Esophagus squamous epithelium (tissue), 5 donors: Measurements from ENCODE around the gene MACC1. TPM values are rescaled to one million over a fixed set of nuclear protein-coding genes. Genes with fewer than 3 reads are reported as not detected.

Experiments used
- DNase-seq: peaks from one replicate; lab custom pipeline; 2025; lab: John Stamatoyannopoulos, UW
- H3K27ac ChIP-seq, 4 donors: fragments of 200-600 bp; sonication (generic); one replicate each; pipeline ENCODE4 v1.5.1; 2016 to 2019; ENCODE audit warnings: mild to moderate bottlenecking in 1 of 4
- H3K27me3 ChIP-seq, 4 donors: fragments of 200-600 bp; sonication (generic); 1 replicate in 3 of 4; 2 replicates in 1 of 4; pipeline versions ENCODE4 v1.5.1 to v1.6.0; 2017 to 2021; ENCODE audit warnings: antibody characterized with exemption in 1 of 4
- H3K36me3 ChIP-seq, 3 donors: fragments of 200-600 bp; sonication (generic); one replicate each; pipeline ENCODE4 v1.5.1; 2016 to 2019
- H3K4me1 ChIP-seq, 3 donors: fragments of 200-600 bp; sonication (generic); one replicate each; pipeline ENCODE4 v1.5.1; 2017 to 2019
- H3K4me3 ChIP-seq, 4 donors: fragments of 200-600 bp; sonication (generic); 1 replicate in 3 of 4; 2 replicates in 1 of 4; pipeline ENCODE4 v1.5.1; 2016 to 2019; ENCODE audit warnings: mild to moderate bottlenecking in 2 of 4, moderate library complexity in 1 of 4
- H3K9me3 ChIP-seq, 3 donors: fragments of 200-600 bp; sonication (generic); one replicate each; pipeline ENCODE4 v1.5.1; 2016 to 2019
- CTCF ChIP-seq, 6 experiments: fragments of 450-650 bp in 4 of 6; fragments of 200-600 bp in 2 of 6; sonication (generic) in 2 of 6; IDR thresholded peaks; one replicate each; pipeline ENCODE4 v1.5.1; 2016 to 2019; ENCODE audit warnings: antibody characterized with exemption in 6 of 6, mild to moderate bottlenecking in 4 of 6, moderate library complexity in 4 of 6
- POLR2A ChIP-seq, 4 donors: fragments of 450-650 bp; IDR thresholded peaks; one replicate each; pipeline ENCODE4 v1.6.1; 2017; ENCODE audit warnings: antibody characterized with exemption in 4 of 4, mild to moderate bottlenecking in 4 of 4, moderate library complexity in 3 of 4
- whole genome bisulfite sequencing, 2 donors: methylation state at CpG; one replicate each; pipeline ENCODE4 v1.1.5; 2018; 5-methylcytosine and 5-hydroxymethylcytosine counted together
- intact Hi-C: fragments of 100-400 bp; cut with DNase I; formaldehyde crosslinking; loops from one replicate; pipeline ENCODE4 v1.15.0; 2022
- total RNA-seq, 4 donors: library from RNA; depleted of rRNA; stranded (reverse); fragments of >200 nt; gene quantifications; one replicate each; pipeline ENCODE4 v1.1.0, GENCODE V29; 2016
- donor health status: DM: yes; HTN: yes; CAD: no.

Gene MACC1
- total RNA-seq, 4 donors from 2014 or later = 17.4 to 32.8 (median 23.2) TPM

GRCh38 chr7:20220293-20220761 is 3.1 kb upstream of the MACC1 start:
- no peak overlapping the region for H3K4me3 ChIP-seq
- no peaks in the 10 kb centered on the region for H3K36me3 ChIP-seq
- intact Hi-C loops = no loop called here
- peak overlapping the region; percentile 31 to 81 (median 67) for H3K27ac ChIP-seq
- no peak for TF ChIP-seq CTCF (IDR thresholded peaks at IDR 0.05)
- no peak for TF ChIP-seq POLR2A (IDR thresholded peaks at IDR 0.05)
- DNase-seq = no peak
- H3K4me1 ChIP-seq = peaks cover 5 to 40% (median 8%) of the 10 kb centered on the region in 3 donors
- WGBS, 2 donors = 53 to 68% methylated on average over 3 of the region's 3 CpGs
- no peaks in the 10 kb centered on the region for H3K27me3 ChIP-seq
- no peaks in the 10 kb centered on the region for H3K9me3 ChIP-seq

- peak; percentile 48 for DNase-seq
- H3K36me3 ChIP-seq = no peaks in the 10 kb centered on the region
These were observed 2.5 kb upstream of the MACC1 start for GRCh38 chr7:20219446-20220292.

GRCh38 chr7:20219062-20219445 is 1.9 kb upstream of the MACC1 start:
- no peak for DNase-seq
- Histone ChIP-seq H3K4me3 (no peak overlapping the region), H3K9me3 (no peaks in the 10 kb centered on the region), H3K4me1 (peaks cover 5 to 40% (median 8%) of the 10 kb centered on the region in 3 donors), H3K36me3 (no peaks in the 10 kb centered on the region), H3K27ac (peak overlapping the region; percentile 55 to 81 (median 78)), H3K27me3 (no peaks in the 10 kb centered on the region)
- WGBS, 2 donors = 81 to 82% methylated on average over 3 of the region's 3 CpGs
- no peak for TF ChIP-seq POLR2A (IDR thresholded peaks at IDR 0.05)
- intact Hi-C loops = no loop called here

More at GRCh38 chr7:20219446-20220292, 2.5 kb upstream of the MACC1 start:
- intact Hi-C loops = no loop called here
- Histone ChIP-seq H3K27ac (peak overlapping the region; percentile 55 to 81 (median 78)), H3K27me3 (no peaks in the 10 kb centered on the region), H3K9me3 (no peaks in the 10 kb centered on the region), H3K4me1 (peaks cover 5 to 40% (median 8%) of the 10 kb centered on the region in 3 donors), H3K4me3 (no peak overlapping the region)
- 48 to 73% methylated on average over 6 of the region's 7 CpGs for WGBS, 2 donors
- TF ChIP-seq CTCF (IDR thresholded peaks at IDR 0.05) (peak in 1 of 6 experiments; percentile 11), POLR2A (IDR thresholded peaks at IDR 0.05) (no peak)

GRCh38 chr7:20218279-20218678 is 1.1 kb upstream of the MACC1 start:
- TF ChIP-seq CTCF (IDR thresholded peaks at IDR 0.05) = no peak
- TF ChIP-seq POLR2A (IDR thresholded peaks at IDR 0.05) = no peak
- Histone ChIP-seq H3K27ac (peak overlapping the region; percentile 28 to 79 (median 75)), H3K4me1 (peaks cover 5 to 40% (median 8%) of the 10 kb centered on the region in 3 donors), H3K36me3 (no peaks in the 10 kb centered on the region), H3K27me3 (no peaks in the 10 kb centered on the region), H3K9me3 (no peaks in the 10 kb centered on the region), H3K4me3 (no peak overlapping the region)
- DNase-seq = no peak
- intact Hi-C loops = no loop called here

GRCh38 chr7:20216406-20217036 is 663 bp downstream of the MACC1 start:
- peak overlapping the region in 3 of 4 donors; percentile 74 to 79 (median 76) for H3K27ac ChIP-seq

More at GRCh38 chr7:20216406-20217036, 663 bp downstream of the MACC1 start:
- Histone ChIP-seq H3K4me3 (peak overlapping the region; percentile 18 to 53 (median 43)), H3K27me3 (no peaks in the 10 kb centered on the region), H3K4me1 (peaks cover 5 to 37% (median 8%) of the 10 kb centered on the region in 3 donors), H3K36me3 (no peaks in the 10 kb centered on the region), H3K9me3 (no peaks in the 10 kb centered on the region)
- 71 to 95% methylated on average over 1 of the region's 1 CpG for WGBS, 2 donors
- intact Hi-C loops = no loop called here
- TF ChIP-seq CTCF (IDR thresholded peaks at IDR 0.05) = no peak
- TF ChIP-seq POLR2A (IDR thresholded peaks at IDR 0.05) = no peak
- DNase-seq = no peak
